Fibroblast of pulmonary artery (primary cell): ENCODE results near the gene MYH9.
A peak's percentile ranks its signal among the peaks of the same experiment; 100 is the strongest.

Experiments
- DNase-seq: peaks from one replicate; pipeline ENCODE4 v3.0.0-alpha.2; 2010; ENCODE audit warnings: low read depth
- H3K4me3 ChIP-seq: replicated peaks from 2 replicates; pipeline ENCODE4 v1.5.1; 2011; ENCODE audit warnings: low read depth, mild to moderate bottlenecking, control low read depth, low read length, moderate library complexity
- TF ChIP-seq, protein P1 (sequence below): IDR thresholded peaks from 2 replicates; pipeline ENCODE4 v1.5.1; 2011; ENCODE audit warnings: mild to moderate bottlenecking, control low read depth, low read length, inconsistent platforms; ENCODE audit errors: missing control alignments

MYH9 gene

DNA sequence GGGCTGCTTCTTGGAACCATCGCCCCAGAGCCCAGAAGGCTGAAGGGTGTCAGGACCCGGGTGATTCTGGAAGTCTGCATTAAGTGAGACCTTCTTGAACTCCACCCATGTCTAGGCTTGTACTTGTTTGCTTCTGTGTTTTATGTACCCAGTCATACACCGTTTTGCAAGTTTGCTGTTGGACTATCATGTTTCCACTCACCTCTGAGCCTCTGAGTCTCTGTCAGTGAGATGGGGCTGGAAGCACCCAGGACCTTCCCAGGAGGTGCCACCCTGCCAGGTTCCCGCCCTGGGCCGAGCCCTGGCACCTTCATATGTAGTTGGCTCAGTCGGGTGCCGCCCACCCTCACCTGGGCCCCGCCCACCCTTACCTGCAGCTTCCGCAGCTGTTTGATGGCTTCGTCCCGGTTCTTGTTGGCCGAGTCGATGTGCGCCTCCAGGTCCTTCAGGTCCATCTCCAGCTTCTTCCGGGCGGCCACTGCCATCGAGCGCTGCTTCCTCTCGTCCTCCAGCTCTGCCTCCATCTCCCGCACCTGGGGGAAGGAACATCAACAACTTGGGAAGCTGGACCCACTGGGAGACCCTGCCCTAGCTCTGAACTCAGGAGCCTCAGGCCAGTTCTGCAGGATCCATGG is 99.8 kb downstream of the MYH9 start:
- DNase-seq, result no peak
- H3K4me3 ChIP-seq, result no peak overlapping the region
- TF ChIP-seq, protein P1, sequence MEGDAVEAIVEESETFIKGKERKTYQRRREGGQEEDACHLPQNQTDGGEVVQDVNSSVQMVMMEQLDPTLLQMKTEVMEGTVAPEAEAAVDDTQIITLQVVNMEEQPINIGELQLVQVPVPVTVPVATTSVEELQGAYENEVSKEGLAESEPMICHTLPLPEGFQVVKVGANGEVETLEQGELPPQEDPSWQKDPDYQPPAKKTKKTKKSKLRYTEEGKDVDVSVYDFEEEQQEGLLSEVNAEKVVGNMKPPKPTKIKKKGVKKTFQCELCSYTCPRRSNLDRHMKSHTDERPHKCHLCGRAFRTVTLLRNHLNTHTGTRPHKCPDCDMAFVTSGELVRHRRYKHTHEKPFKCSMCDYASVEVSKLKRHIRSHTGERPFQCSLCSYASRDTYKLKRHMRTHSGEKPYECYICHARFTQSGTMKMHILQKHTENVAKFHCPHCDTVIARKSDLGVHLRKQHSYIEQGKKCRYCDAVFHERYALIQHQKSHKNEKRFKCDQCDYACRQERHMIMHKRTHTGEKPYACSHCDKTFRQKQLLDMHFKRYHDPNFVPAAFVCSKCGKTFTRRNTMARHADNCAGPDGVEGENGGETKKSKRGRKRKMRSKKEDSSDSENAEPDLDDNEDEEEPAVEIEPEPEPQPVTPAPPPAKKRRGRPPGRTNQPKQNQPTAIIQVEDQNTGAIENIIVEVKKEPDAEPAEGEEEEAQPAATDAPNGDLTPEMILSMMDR, result no peak

DNA sequence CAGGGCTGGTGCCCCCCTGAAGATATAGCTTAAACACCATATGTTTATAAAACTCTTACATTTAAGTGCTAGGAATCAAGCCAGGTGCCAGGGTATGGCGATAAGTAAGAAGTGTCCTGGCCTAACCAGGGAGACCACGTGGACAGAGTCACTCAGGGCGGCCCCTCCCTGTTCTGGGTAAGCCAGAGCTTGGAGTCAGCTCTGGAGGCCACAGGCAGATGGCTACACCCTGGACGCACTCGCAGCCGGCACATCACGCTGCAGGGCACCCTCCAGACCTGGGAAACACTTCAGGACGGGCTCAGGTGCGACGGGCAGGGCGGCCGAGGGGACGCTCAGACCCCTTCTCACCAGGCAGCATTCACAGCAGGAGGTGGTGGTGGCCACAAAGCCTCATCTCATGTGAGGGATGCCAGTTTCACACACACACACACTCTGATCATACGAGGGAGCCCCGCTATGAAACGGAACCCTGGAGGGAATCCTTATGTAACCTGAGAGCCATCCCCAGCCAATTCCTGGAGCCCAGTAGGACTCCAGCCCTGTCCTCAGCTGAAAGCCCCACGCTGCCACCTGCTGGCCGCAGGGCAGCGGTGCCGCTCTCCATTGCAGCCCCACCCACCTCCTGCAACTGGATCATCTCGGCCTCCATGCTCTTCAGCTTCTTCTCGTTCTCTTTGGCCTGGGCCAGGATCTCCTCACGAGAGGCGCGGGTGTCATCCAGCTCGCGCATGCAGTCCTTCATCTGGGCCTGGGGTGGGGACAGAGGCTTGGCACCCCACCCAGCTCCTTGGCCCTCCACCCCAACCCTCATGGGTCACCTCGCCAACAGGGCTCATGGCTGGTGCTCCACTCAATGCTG is 101.4 kb downstream of the MYH9 start:
- TF ChIP-seq, protein P1, result peak; percentile 98
- DNase-seq, result peak; percentile 81
- no peak overlapping the region for H3K4me3 ChIP-seq

DNA sequence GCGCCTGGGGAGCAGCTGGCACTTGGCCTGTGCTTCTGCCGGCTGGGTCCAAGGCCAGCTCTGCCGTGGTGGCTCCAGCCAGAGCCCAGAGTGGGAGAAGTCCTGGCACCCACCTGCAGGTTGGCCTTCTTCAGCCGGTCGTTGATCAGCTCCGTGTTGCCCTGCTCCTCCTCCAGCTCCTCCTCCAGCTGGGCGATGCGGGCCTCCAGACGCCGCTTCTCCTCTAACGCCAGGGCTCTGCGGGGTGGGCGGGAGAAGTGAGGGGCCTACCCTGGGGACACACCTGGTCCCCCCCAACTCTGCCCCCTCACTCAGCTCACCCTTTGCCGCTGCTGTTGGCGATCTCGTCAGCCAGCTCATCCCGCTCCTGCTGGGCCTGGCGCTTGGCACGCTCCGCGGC is 102.2 kb downstream of the MYH9 start:
- H3K4me3 ChIP-seq, result no peak overlapping the region
- DNase-seq, result no peak

DNA sequence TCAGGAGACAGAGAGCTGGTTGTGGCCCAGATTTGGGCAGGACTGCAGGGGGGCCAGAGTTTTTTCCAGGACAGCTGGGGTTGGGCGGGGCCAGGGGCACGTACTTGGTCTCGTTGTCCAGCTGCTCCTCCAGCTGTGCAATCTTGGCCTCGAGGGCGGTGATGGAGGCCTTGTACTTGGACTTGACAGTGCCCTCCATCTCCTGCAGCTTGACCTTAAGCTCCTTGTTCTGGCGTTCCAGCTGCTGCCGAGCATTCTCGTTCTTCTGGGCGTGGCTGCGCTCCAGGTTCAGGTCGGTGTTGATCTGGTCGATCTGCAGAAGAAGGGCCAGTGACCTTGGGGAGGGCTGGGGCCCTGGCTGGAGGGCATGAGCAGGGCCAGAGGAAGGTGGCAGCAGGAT is 102.8 kb downstream of the MYH9 start:
- no peak for DNase-seq
- TF ChIP-seq, protein P1, result no peak
- H3K4me3 ChIP-seq, result no peak overlapping the region

More for the DNA sequence above, 102.2 kb downstream of the MYH9 start:
- TF ChIP-seq, protein P1, result no peak

DNA sequence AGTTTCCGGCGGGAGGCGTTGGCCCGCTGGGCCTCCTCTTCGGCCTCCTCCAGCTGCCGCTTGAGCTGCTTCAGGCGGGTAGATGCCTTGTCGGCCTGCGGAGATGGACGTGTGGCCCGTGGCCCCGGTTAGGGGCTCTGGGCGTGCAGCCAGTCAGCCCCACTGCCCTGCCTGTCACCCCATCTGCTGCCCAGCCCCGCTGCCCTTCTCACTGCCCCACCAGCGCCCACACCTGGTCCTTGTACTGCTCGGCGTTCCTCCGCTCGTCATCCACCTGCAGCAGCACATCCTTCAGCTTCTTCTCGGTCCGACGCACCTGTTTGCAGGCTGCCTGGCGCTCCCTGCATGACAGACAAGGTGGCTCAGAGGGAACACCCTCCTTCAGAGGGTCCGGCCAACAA is 103.6 kb downstream of the MYH9 start:
- no peak overlapping the region for H3K4me3 ChIP-seq
- DNase-seq, result no peak
- TF ChIP-seq, protein P1, result no peak

DNA sequence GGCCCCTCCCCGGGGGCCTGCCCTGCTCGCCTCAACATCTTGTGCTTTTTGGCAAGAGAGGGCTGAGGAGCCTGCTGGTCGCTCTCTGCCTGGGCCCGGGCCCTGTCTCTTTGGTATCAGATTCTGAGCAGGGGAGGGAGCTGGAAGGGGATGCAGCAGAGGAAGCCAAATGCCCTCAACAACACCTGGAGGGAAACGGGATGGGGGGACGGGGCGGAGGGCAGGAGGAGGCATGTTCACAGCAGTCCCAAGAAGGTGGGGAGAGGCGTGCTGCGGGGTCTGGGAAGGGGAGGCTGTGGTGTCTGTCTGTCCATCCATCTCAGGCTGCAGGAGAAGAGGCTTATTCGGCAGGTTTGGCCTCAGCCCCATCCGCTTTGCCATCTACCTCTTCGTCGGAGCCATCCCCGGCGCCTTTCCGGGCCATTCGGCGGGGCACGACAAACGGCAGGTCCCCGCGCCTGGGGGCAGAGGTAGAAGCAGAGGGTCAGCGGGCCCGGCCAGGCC is 105.4 kb downstream of the MYH9 start:
- TF ChIP-seq, protein P1, result no peak
- no peak overlapping the region for H3K4me3 ChIP-seq

More for the DNA sequence above, 105.4 kb downstream of the MYH9 start:
- DNase-seq, result no peak
